ENCODE results near the gene TRIM41. TPM values are rescaled to one million over a fixed set of nuclear protein-coding genes. Genes with fewer than 3 reads are reported as not detected.
"Not testable (repeated sequence)": the region's sequence is repeated elsewhere in the genome, so short reads cannot be mapped to it uniquely, and the experiment has no call there.

Gene TRIM41
- total and polyA plus RNA-seq, 2 of the 13 experiments (the other 11 are each of a cell fraction or from before 2014, with no cell fraction given) = 10.2 to 16.7 TPM

- H3K9me3 ChIP-seq (ENCODE audit: low read length); POLR2A ChIA-PET; FAIRE-seq; intact Hi-C loops (cut with micrococcal nuclease; ENCODE audit: unreplicated experiment); CTCF ChIA-PET (ENCODE audit: low intra/inter-chr PET ratio, low total read pairs); DNase-seq (ENCODE audit: low spot score); H3K36me3 ChIP-seq (replicated peaks in 1 of 2; ENCODE audit: control insufficient read depth in 1 of 2, insufficient read depth in 2 of 2, low read length in 2 of 2); BruUV-seq (replicated peaks); H4K20me1 ChIP-seq (ENCODE audit: insufficient read depth, low read length); H3K79me2 ChIP-seq (ENCODE audit: insufficient read depth, low read length); H3K27me3 ChIP-seq (ENCODE audit: control insufficient read depth in 1 of 2, insufficient read depth in 2 of 2, low read length in 2 of 2); ATAC-seq; in situ Hi-C loops (cut with HindIII; ENCODE audit: extremely low pct_ligation_motif_present, low pct_unique_long_range_greater_than_20kb); H3K27ac ChIP-seq (ENCODE audit: extremely low read length, insufficient read depth, low read length): not testable (repeated sequence)
- Histone ChIP-seq H3K4me3 (replicated peaks in 1 of 3; ENCODE audit: insufficient read depth in 1 of 3, low read depth in 2 of 3, low read length in 3 of 3) (peak overlapping the region; percentile 3 to 57 (median 21); a peak in 2 of 6 replicates), H3K9ac (ENCODE audit: insufficient read depth, low read depth, low read length) (peak overlapping the region; percentile 15; the same call in 1 of the 2 replicates), H3K4me2 (ENCODE audit: low read depth, low read length) (peak overlapping the region; percentile 63), H2AFZ (ENCODE audit: low read length) (peak overlapping the region; percentile 23), H3K4me1 (ENCODE audit: insufficient read depth, low read length) (peaks cover 53% of the 10 kb centered on the region)
- WGBS (ENCODE audit: low lambda C conversion rate) = 26% methylated on average over 14 of the region's 14 CpGs
- 0 out of 2 replicates have a peak, but pooled peaks have one; percentile 24 for TF ChIP-seq ZMYM2 (CRISPR knock-in tag; IDR thresholded peaks at IDR 0.05)
- TF ChIP-seq ZNF121 (CRISPR knock-in tag; IDR thresholded peaks at IDR 0.05) = peak; percentile 22; the same call in 1 of the 2 replicates
- 0 out of 2 replicates have a peak, but pooled peaks have one; percentile 54 for TF ChIP-seq ADNP (CRISPR knock-in tag; IDR thresholded peaks at IDR 0.05)
- TF ChIP-seq ZNF460 (CRISPR knock-in tag; IDR thresholded peaks at IDR 0.05; ENCODE audit: borderline replicate concordance) = peak; percentile 66
- 0 out of 2 replicates have a peak, but pooled peaks have one; percentile 20 for TF ChIP-seq HOXA3 (CRISPR knock-in tag; IDR thresholded peaks at IDR 0.05)
- 0 out of 2 replicates have a peak, but pooled peaks have one; percentile 13 for TF ChIP-seq ZMYM3 (CRISPR knock-in tag; IDR thresholded peaks at IDR 0.05)
These were observed 45.5 kb upstream of the TRIM41 start for GRCh38 chr5:181177559-181177958.

- FAIRE-seq = peak; percentile 75
- intact Hi-C loops (cut with micrococcal nuclease; ENCODE audit: unreplicated experiment) = no loop called here
- DNase-seq (ENCODE audit: low spot score) = peak; percentile 74
- ChIA-PET POLR2A (no interaction called here), CTCF (ENCODE audit: low intra/inter-chr PET ratio, low total read pairs) (no interaction called here)
- H3K4me2 ChIP-seq (ENCODE audit: low read depth, low read length) = peak overlapping the region; percentile 67
- ATAC-seq = peak; percentile 79
- no TSS peak for BruUV-seq (replicated peaks)
- no peak overlapping the region; the same call in 1 of the 2 replicates for H3K9ac ChIP-seq (ENCODE audit: insufficient read depth, low read depth, low read length)
- peaks cover 58% of the 10 kb centered on the region for H3K4me1 ChIP-seq (ENCODE audit: insufficient read depth, low read length)
- peak overlapping the region; percentile 62 for H2AFZ ChIP-seq (ENCODE audit: low read length)
- peak overlapping the region in 2 of 3 experiments; percentile 25 to 46; a peak in 1 of 6 replicates for H3K4me3 ChIP-seq (replicated peaks in 1 of 3; ENCODE audit: insufficient read depth in 1 of 3, low read depth in 2 of 3, low read length in 3 of 3)
- H3K79me2 ChIP-seq (ENCODE audit: insufficient read depth, low read length) = no peaks in the 10 kb centered on the region
- H3K36me3 ChIP-seq (replicated peaks in 1 of 2; ENCODE audit: control insufficient read depth in 1 of 2, insufficient read depth in 2 of 2, low read length in 2 of 2) = no peaks in the 10 kb centered on the region
- H3K27me3 ChIP-seq (ENCODE audit: control insufficient read depth in 1 of 2, insufficient read depth in 2 of 2, low read length in 2 of 2) = no peaks in the 10 kb centered on the region
- no peaks in the 10 kb centered on the region for H3K9me3 ChIP-seq (ENCODE audit: low read length)
- H3K27ac ChIP-seq (ENCODE audit: extremely low read length, insufficient read depth, low read length) = no peak overlapping the region
- 30% methylated on average over 24 of the region's 25 CpGs for WGBS (ENCODE audit: low lambda C conversion rate)
- H4K20me1 ChIP-seq (ENCODE audit: insufficient read depth, low read length) = no peaks in the 10 kb centered on the region
- in situ Hi-C loops (cut with HindIII; ENCODE audit: extremely low pct_ligation_motif_present, low pct_unique_long_range_greater_than_20kb) = no loop called here
- TF ChIP-seq ZMYM2 (CRISPR knock-in tag; IDR thresholded peaks at IDR 0.05) (0 out of 2 replicates have a peak, but pooled peaks have one; percentile 17), ATF7 (IDR thresholded peaks at IDR 0.05) (no peak), ATF7 (CRISPR knock-in tag; IDR thresholded peaks at IDR 0.05) (no peak), MBNL3 (CRISPR knock-in tag; conservative IDR thresholded peaks at IDR 0.05) (no peak), ZNF335 (CRISPR knock-in tag; IDR thresholded peaks at IDR 0.05) (no peak), CTCF (CRISPR knock-in tag; IDR thresholded peaks at IDR 0.05) (peak; percentile 95), RFX3 (CRISPR knock-in tag; IDR thresholded peaks at IDR 0.05) (no peak), ZFX (CRISPR knock-in tag; IDR thresholded peaks at IDR 0.05; ENCODE audit: low read depth) (peak; percentile 88), ZNF225 (CRISPR knock-in tag; IDR thresholded peaks at IDR 0.05) (no peak)
- TF ChIP-seq, protein P1, sequence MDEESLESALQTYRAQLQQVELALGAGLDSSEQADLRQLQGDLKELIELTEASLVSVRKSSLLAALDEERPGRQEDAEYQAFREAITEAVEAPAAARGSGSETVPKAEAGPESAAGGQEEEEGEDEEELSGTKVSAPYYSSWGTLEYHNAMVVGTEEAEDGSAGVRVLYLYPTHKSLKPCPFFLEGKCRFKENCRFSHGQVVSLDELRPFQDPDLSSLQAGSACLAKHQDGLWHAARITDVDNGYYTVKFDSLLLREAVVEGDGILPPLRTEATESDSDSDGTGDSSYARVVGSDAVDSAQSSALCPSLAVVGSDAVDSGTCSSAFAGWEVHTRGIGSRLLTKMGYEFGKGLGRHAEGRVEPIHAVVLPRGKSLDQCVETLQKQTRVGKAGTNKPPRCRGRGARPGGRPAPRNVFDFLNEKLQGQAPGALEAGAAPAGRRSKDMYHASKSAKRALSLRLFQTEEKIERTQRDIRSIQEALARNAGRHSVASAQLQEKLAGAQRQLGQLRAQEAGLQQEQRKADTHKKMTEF (CRISPR knock-in tag; IDR thresholded peaks at IDR 0.05) = peak; percentile 27; the same call in 1 of the 2 replicates
These were observed 41.2 kb upstream of the TRIM41 start for GRCh38 chr5:181181650-181182565.
